ENCODE results near the gene CD180.

DNA sequence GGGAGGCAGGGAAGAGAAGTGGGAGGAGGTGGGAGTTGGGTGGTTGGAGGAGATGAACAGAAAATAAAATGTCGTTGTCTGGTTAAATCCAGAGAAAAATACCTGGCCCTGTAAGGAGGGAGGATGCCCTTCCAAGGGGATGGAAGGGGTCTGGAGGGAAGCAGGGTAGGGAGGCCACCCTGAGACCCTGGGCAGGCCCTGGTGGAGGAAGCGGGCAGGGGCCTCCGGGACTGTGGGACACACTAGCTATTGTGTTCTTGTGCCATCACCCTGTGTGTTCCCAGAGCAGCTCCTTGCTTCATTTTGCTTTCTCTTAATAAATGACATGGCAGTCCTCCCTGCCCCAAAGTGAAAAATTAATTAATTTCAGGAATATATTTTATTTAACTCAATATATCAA lies 11.8 kb upstream of the CD180 start:
- TF ChIP-seq EZH2 (IDR thresholded peaks at IDR 0.05) = no peak
- no peak for TF ChIP-seq FOXP2 (optimal IDR thresholded peaks at IDR 0.05; ENCODE audit: control extremely low read depth, extremely low read length, insufficient read depth)

All from SK-N-MC (cell line).